GM12878 (cell line): Measurements from ENCODE around the gene NOP56. TPM values are rescaled to one million over a fixed set of nuclear protein-coding genes. Genes with fewer than 3 reads are reported as not detected.
A peak's percentile ranks its signal among the peaks of the same experiment; 100 is the strongest.

ENCODE experiments used
- ATF3 ChIP-seq: IDR thresholded peaks from 2 replicates; pipeline ENCODE4 v1.6.1; 2011; ENCODE audit warnings: low read depth, mild to moderate bottlenecking, low read length, moderate library complexity, borderline replicate concordance; ENCODE audit errors: extremely low read depth
- EED ChIP-seq: sonication (generic); IDR thresholded peaks from 2 replicates; pipeline ENCODE4 v1.6.1; 2016; ENCODE audit warnings: antibody characterized with exemption, low read depth
- EP300 ChIP-seq, 2 experiments: fragments of 150-350 bp in 1 of 2; IDR thresholded peaks; 2 replicates each; pipeline ENCODE4 v1.6.1; 2011 to 2012; ENCODE audit warnings: low read depth in 2 of 2, low read length in 2 of 2, borderline replicate concordance in 1 of 2, improper control_type of control experiment in 1 of 2, inconsistent platforms in 1 of 2; ENCODE audit not compliant: control insufficient read depth in 1 of 2
- JUNB ChIP-seq: IDR thresholded peaks from 2 replicates; pipeline ENCODE4 v1.6.1; 2016; ENCODE audit warnings: antibody characterized with exemption, mild to moderate bottlenecking
- MAX ChIP-seq: IDR thresholded peaks from 2 replicates; pipeline ENCODE4 v1.6.1; 2012; ENCODE audit warnings: low read depth, low read length, improper control_type of control experiment
- MLLT1 ChIP-seq: fragments of 450-650 bp; IDR thresholded peaks from 2 replicates; pipeline ENCODE4 v1.6.1; 2016; ENCODE audit warnings: mild to moderate bottlenecking
- NRF1 ChIP-seq: conservative IDR thresholded peaks from 2 replicates; pipeline ENCODE4 v1.6.1; 2011; ENCODE audit warnings: mild to moderate bottlenecking, low read depth, low read length, improper control_type of control experiment
- SKIL ChIP-seq: fragments of 450-650 bp; IDR thresholded peaks from 2 replicates; pipeline ENCODE4 v1.6.1; 2017; ENCODE audit warnings: mild to moderate bottlenecking, low read depth, inconsistent platforms; ENCODE audit not compliant: poor library complexity, severe bottlenecking
- TCF3 ChIP-seq: IDR thresholded peaks from 2 replicates; pipeline ENCODE4 v1.6.1; 2012; ENCODE audit warnings: low read depth, mild to moderate bottlenecking, low read length, borderline replicate concordance; ENCODE audit not compliant: insufficient read depth
- ZBTB11 ChIP-seq: fragments of 450-650 bp; formaldehyde crosslinking; IDR thresholded peaks from 2 replicates; pipeline ENCODE4 v1.5.0; 2022; ENCODE audit warnings: mild to moderate bottlenecking, missing genetic modification characterization
- ZBTB33 ChIP-seq: fragments of 450-650 bp; IDR thresholded peaks from 2 replicates; pipeline ENCODE4 v1.6.1; 2017; ENCODE audit warnings: mild to moderate bottlenecking
- ZNF24 ChIP-seq: fragments of 450-650 bp; IDR thresholded peaks from 2 replicates; pipeline ENCODE4 v1.6.1; 2017; ENCODE audit warnings: antibody characterized with exemption, mild to moderate bottlenecking
- ZNF274 ChIP-seq: IDR thresholded peaks from one replicate; pipeline ENCODE4 v1.8.0; 2011; ENCODE audit not compliant: insufficient read length, insufficient read depth
- polyA plus RNA-seq, 11 experiments: library from polyadenylated mRNA; depleted of rRNA in 4 of 11; unstranded in 6 of 11; stranded (reverse) in 5 of 11; fragments of >200 nt; fragmentation: Nextera tagmentation in 4 of 11; fragmentation: Illumina TruSeq in 1 of 11; extraction: Ambion mirVana in 4 of 11; extraction: Trizol in 1 of 11; gene quantifications; 1 replicate in 1 of 11; 2 replicates in 10 of 11; pipeline versions ENCODE4 v1.2.1 to v1.2.3, GENCODE V29; 2011 to 2016; ENCODE audit warnings: inconsistent platforms in 2 of 11, missing spikeins in 2 of 11, low read depth in 1 of 11
- total RNA-seq, 4 experiments: library from RNA; depleted of rRNA in 3 of 4; stranded (reverse); fragments of >200 nt in 3 of 4; fragmentation: Illumina TruSeq in 1 of 4; extraction: Trizol in 1 of 4; gene quantifications; 2 replicates each; pipeline versions ENCODE4 v1.2.1 to v1.2.3, GENCODE V29; 2013 to 2021

Gene NOP56
- total and polyA plus RNA-seq, 10 of the 15 experiments (the other 5 are each of a cell fraction or from before 2014, with no cell fraction given): 254 to 550 (median 464) TPM

GRCh38 chr20:2651772-2652723 lies at the start of gene NOP56 (continued):
- peak; percentile 77; the same call in 1 of the 2 replicates for TF ChIP-seq MAX
- TF ChIP-seq MLLT1: 0 out of 2 replicates have a peak, but pooled peaks have one; percentile 55
- no peak for TF ChIP-seq ATF3
- TF ChIP-seq SKIL: no peak
- TF ChIP-seq EED: no peak
- TF ChIP-seq ZBTB11 (CRISPR knock-in tag): no peak
- TF ChIP-seq EP300 (IDR thresholded peaks at IDR 0.05; ENCODE audit: borderline replicate concordance in 1 of 2, control insufficient read depth in 1 of 2, low read depth in 2 of 2, low read length in 2 of 2): no peak
- TF ChIP-seq ZBTB33: no peak
- TF ChIP-seq TCF3: peak; percentile 77
- no peak for TF ChIP-seq JUNB
- peak; percentile 66 for TF ChIP-seq ZNF24
- TF ChIP-seq NRF1: peak; percentile 40; the same call in 1 of the 2 replicates
- TF ChIP-seq ZNF274: no peak
